Esophagus muscularis mucosa (tissue), 4 donors: ENCODE results near the gene ACTN3. TPM values are rescaled to one million over a fixed set of nuclear protein-coding genes. Genes with fewer than 3 reads are reported as not detected.
A peak's percentile ranks its signal among the peaks of the same experiment; 100 is the strongest.
"Not testable (repeated sequence)": the region's sequence is repeated elsewhere in the genome, so short reads cannot be mapped to it uniquely, and the experiment has no call there.

ENCODE experiments used
- DNase-seq: peaks from one replicate; pipeline ENCODE4 v3.0.0-alpha.2; 2017; ENCODE audit errors: extremely low spot score
- H3K27ac ChIP-seq, 4 donors: fragments of 200-600 bp; sonication (generic); replicated peaks in 1 of 4; 1 replicate in 3 of 4; 2 replicates in 1 of 4; pipeline ENCODE4 v1.5.1; 2016 to 2019; ENCODE audit warnings: mild to moderate bottlenecking in 1 of 4
- H3K27me3 ChIP-seq, 4 donors: fragments of 200-600 bp; sonication (generic); one replicate each; pipeline versions ENCODE4 v1.5.1 to v1.6.0; 2016 to 2019
- H3K36me3 ChIP-seq, 4 donors: fragments of 200-600 bp; sonication (generic); one replicate each; pipeline ENCODE4 v1.5.1; 2016 to 2019
- H3K4me1 ChIP-seq, 4 donors: fragments of 200-600 bp; sonication (generic); one replicate each; pipeline ENCODE4 v1.5.1; 2016 to 2019
- H3K4me3 ChIP-seq, 4 donors: fragments of 200-600 bp; sonication (generic); 1 replicate in 2 of 4; 2 replicates in 2 of 4; pipeline ENCODE4 v1.5.1; 2016 to 2019; ENCODE audit warnings: mild to moderate bottlenecking in 4 of 4, moderate library complexity in 1 of 4
- H3K9me3 ChIP-seq, 4 donors: fragments of 200-600 bp; sonication (generic); 1 replicate in 3 of 4; 2 replicates in 1 of 4; pipeline ENCODE4 v1.5.1; 2016 to 2019
- CTCF ChIP-seq, 3 experiments: fragments of 200-600 bp in 2 of 3; fragments of 450-650 bp in 1 of 3; sonication (generic) in 2 of 3; IDR thresholded peaks; one replicate each; pipeline ENCODE4 v1.5.1; 2017 to 2019; ENCODE audit warnings: antibody characterized with exemption in 3 of 3, mild to moderate bottlenecking in 2 of 3, moderate library complexity in 1 of 3
- EP300 ChIP-seq: sonication (generic); formaldehyde crosslinking; IDR thresholded peaks from one replicate; pipeline ENCODE4 v1.6.1; 2017; ENCODE audit warnings: antibody characterized with exemption
- POLR2A ChIP-seq: fragments of 450-650 bp; IDR thresholded peaks from one replicate; pipeline ENCODE4 v1.6.1; 2017; ENCODE audit warnings: antibody characterized with exemption, moderate library complexity, mild to moderate bottlenecking, low read depth
- POLR2AphosphoS5 ChIP-seq, 2 donors: sonication (generic); formaldehyde crosslinking; IDR thresholded peaks; one replicate each; pipeline ENCODE4 v1.6.1; 2017; ENCODE audit warnings: antibody characterized with exemption in 2 of 2
- whole genome bisulfite sequencing: methylation state at CpG from one replicate; pipeline ENCODE4 v1.1.5; 2018; 5-methylcytosine and 5-hydroxymethylcytosine counted together
- intact Hi-C: fragments of 100-400 bp; cut with DNase I; formaldehyde crosslinking; loops from one replicate; pipeline ENCODE4 v1.15.1; 2023
- total RNA-seq, 4 donors: library from RNA; depleted of rRNA; stranded (reverse); fragments of >200 nt; gene quantifications; one replicate each; pipeline versions ENCODE4 v1.1.0 to v1.2.1, GENCODE V29; 2016

The ACTN3 gene
- total RNA-seq, 4 donors from 2014 or later = not detected

- peaks cover 0 to 56% (median 41%) of the 10 kb centered on the region in 4 donors for H3K36me3 ChIP-seq
- DNase-seq = no peak
- no peak overlapping the region for H3K27ac ChIP-seq
- no peak for TF ChIP-seq POLR2AphosphoS5 (IDR thresholded peaks at IDR 0.05)
- no peak for TF ChIP-seq EP300
- no peak for TF ChIP-seq CTCF (IDR thresholded peaks at IDR 0.05)
- TF ChIP-seq POLR2A = no peak
- no peaks in the 10 kb centered on the region for H3K27me3 ChIP-seq
- peaks cover 28 to 40% (median 38%) of the 10 kb centered on the region in 4 donors for H3K4me1 ChIP-seq
- intact Hi-C loops = no loop called here
- H3K9me3 ChIP-seq = no peaks in the 10 kb centered on the region
- WGBS = 71% methylated on average over 10 of the region's 10 CpGs
- H3K4me3 ChIP-seq = no peak overlapping the region
Observed at GRCh38 chr11:66542362-66542761, 4.3 kb upstream of the ACTN3 start.

GRCh38 chr11:66543263-66544107 is 3.2 kb upstream of the ACTN3 start:
- Histone ChIP-seq H3K4me1 (peaks cover 28 to 48% (median 38%) of the 10 kb centered on the region in 4 donors), H3K27me3 (no peaks in the 10 kb centered on the region), H3K36me3 (peaks cover 0 to 50% (median 40%) of the 10 kb centered on the region in 4 donors), H3K27ac (peak overlapping the region in 3 of 4 donors; percentile 16 to 56 (median 31)), H3K4me3 (peak overlapping the region in 1 of 4 donors; percentile 3), H3K9me3 (no peaks in the 10 kb centered on the region)
- 50% methylated on average over 8 of the region's 26 CpGs for WGBS
- no peak for DNase-seq
- TF ChIP-seq EP300 = no peak
- peak in 1 of 2 donors; percentile 43 for TF ChIP-seq POLR2AphosphoS5 (IDR thresholded peaks at IDR 0.05)
- TF ChIP-seq CTCF (IDR thresholded peaks at IDR 0.05) = peak; percentile 19 to 49 (median 29)
- no peak for TF ChIP-seq POLR2A
- intact Hi-C loops = no loop called here

GRCh38 chr11:66544952-66545351 is 1.8 kb upstream of the ACTN3 start:
- WGBS = 70% methylated on average over 14 of the region's 14 CpGs

GRCh38 chr11:66545701-66546367 is 869 bp upstream of the ACTN3 start, which contains the start of gene ZDHHC24:
ZDHHC24 (minus strand) TSS chr11:66546048; CDS start chr11:66546003, 45 bp downstream.
- intact Hi-C loops = no loop called here
- Histone ChIP-seq H3K27me3 (no peaks in the 10 kb centered on the region), H3K27ac (peak within 1 kb of the TSS; percentile 78 to 87 (median 85)), H3K4me3 (peak within 1 kb of the TSS; percentile 78 to 83 (median 82)), H3K9me3 (no peaks in the 10 kb centered on the region), H3K4me1 (peaks cover 28 to 48% (median 38%) of the 10 kb centered on the region in 4 donors), H3K36me3 (peaks cover 0 to 28% (median 24%) of the 10 kb centered on the region in 4 donors)
- WGBS = 2% methylated on average over 8 of the region's 71 CpGs
- TF ChIP-seq POLR2AphosphoS5 (IDR thresholded peaks at IDR 0.05) (peak; percentile 84), CTCF (IDR thresholded peaks at IDR 0.05) (no peak), EP300 (no peak)
- DNase-seq = peak; percentile 98

More at GRCh38 chr11:66544952-66545351, 1.8 kb upstream of the ACTN3 start:
- H3K9me3 ChIP-seq, intact Hi-C loops, H3K27ac ChIP-seq, DNase-seq, H3K27me3 ChIP-seq: not testable (repeated sequence)
- Histone ChIP-seq H3K4me3 (peak overlapping the region; percentile 78 to 83 (median 82)), H3K4me1 (peaks cover 28 to 48% (median 38%) of the 10 kb centered on the region in 4 donors), H3K36me3 (peaks cover 0 to 36% (median 25%) of the 10 kb centered on the region in 4 donors)
